Omental fat pad (tissue), 4 donors: ENCODE results near the gene EN2. TPM values are rescaled to one million over a fixed set of nuclear protein-coding genes. Genes with fewer than 3 reads are reported as not detected.

ENCODE experiments used
- ATAC-seq: fragments of 150-250 bp; one replicate; pipeline ENCODE4 v1.9.1; 2016; ENCODE audit warnings: mild to moderate bottlenecking, moderate library complexity; ENCODE audit not compliant: low FRiP score
- DNase-seq: peaks from one replicate; pipeline ENCODE4 v3.0.0-alpha.2; 2019; ENCODE audit warnings: low spot score
- CTCF ChIP-seq, 3 donors: fragments of 450-650 bp; IDR thresholded peaks; one replicate each; pipeline ENCODE4 v1.5.1; 2016 to 2017; ENCODE audit warnings: antibody characterized with exemption in 3 of 3, mild to moderate bottlenecking in 3 of 3, moderate library complexity in 2 of 3
- total RNA-seq, 4 donors: library from RNA; depleted of rRNA; stranded (reverse); fragments of >200 nt; gene quantifications; one replicate each; pipeline ENCODE4 v1.1.0, GENCODE V29; 2016

The EN2 gene
- total RNA-seq, 4 donors from 2014 or later = 0.09 to 0.12 TPM; not detected in 2

GRCh38 chr7:155505422-155505793 is 47.5 kb downstream of the EN2 start:
- TF ChIP-seq CTCF (IDR thresholded peaks at IDR 0.05) = no peak
- DNase-seq (no peak), ATAC-seq (no peak)

GRCh38 chr7:155506854-155507337 is 49.0 kb downstream of the EN2 start:
- ATAC-seq = no peak
- DNase-seq = no peak

GRCh38 chr7:155507576-155507975 is 49.6 kb downstream of the EN2 start:
- ATAC-seq = no peak
- no peak for DNase-seq
- TF ChIP-seq CTCF (IDR thresholded peaks at IDR 0.05) = no peak

More at GRCh38 chr7:155506854-155507337, 49.0 kb downstream of the EN2 start:
- TF ChIP-seq CTCF (IDR thresholded peaks at IDR 0.05) = no peak

- DNase-seq (no peak), ATAC-seq (no peak)
- TF ChIP-seq CTCF (IDR thresholded peaks at IDR 0.05) = no peak
These were observed 50.7 kb downstream of the EN2 start for GRCh38 chr7:155508376-155509358.

- no peak for ATAC-seq
- DNase-seq = no peak
- no peak for TF ChIP-seq CTCF (IDR thresholded peaks at IDR 0.05)
These were observed 51.4 kb downstream of the EN2 start for GRCh38 chr7:155509359-155509724.

- ATAC-seq (no peak), DNase-seq (no peak)
- TF ChIP-seq CTCF (IDR thresholded peaks at IDR 0.05) = no peak
These were observed 52.0 kb downstream of the EN2 start for GRCh38 chr7:155509725-155510551.
